MM.1S (cell line): ENCODE measurements around the gene CHRNB1.

Experiments used
- DNase-seq: peaks from one replicate; pipeline ENCODE4 v3.0.0-alpha.2; 2015
- H2AFZ ChIP-seq: fragments of 300-600 bp; sonication (generic); 2 replicates; pipeline ENCODE4 v1.6.0; 2016; ENCODE audit warnings: antibody characterized with exemption, low read length
- H3F3A ChIP-seq: fragments of 300-600 bp; sonication (generic); 2 replicates; pipeline ENCODE4 v1.6.1; 2016; ENCODE audit warnings: mild to moderate bottlenecking, antibody characterized with exemption, low read length, moderate library complexity, mixed read lengths; ENCODE audit not compliant: insufficient read depth
- H3K27ac ChIP-seq: fragments of 300-600 bp; sonication (generic); 2 replicates; pipeline ENCODE4 v1.5.1; 2016; ENCODE audit warnings: mild to moderate bottlenecking, low read length
- H3K27me3 ChIP-seq: fragments of 300-600 bp; sonication (generic); replicated peaks from 2 replicates; pipeline ENCODE4 v1.6.0; 2016; ENCODE audit warnings: low read length; ENCODE audit not compliant: insufficient read depth
- H3K36me3 ChIP-seq: fragments of 300-600 bp; sonication (generic); replicated peaks from 2 replicates; pipeline ENCODE4 v1.6.1; 2016; ENCODE audit warnings: mild to moderate bottlenecking, low read length, mixed read lengths; ENCODE audit not compliant: insufficient read depth
- H3K4me1 ChIP-seq: fragments of 300-600 bp; sonication (generic); 2 replicates; pipeline ENCODE4 v1.6.1; 2016; ENCODE audit warnings: low read length, mixed read lengths
- H3K4me2 ChIP-seq: fragments of 300-600 bp; sonication (generic); 2 replicates; pipeline ENCODE4 v1.6.0; 2016; ENCODE audit warnings: low read depth, low read length
- H3K4me3 ChIP-seq: fragments of 300-600 bp; sonication (generic); 2 replicates; pipeline ENCODE4 v1.5.1; 2016; ENCODE audit warnings: low read length, mixed read lengths
- H3K79me2 ChIP-seq: fragments of 300-600 bp; sonication (generic); 2 replicates; pipeline ENCODE4 v1.6.1; 2016; ENCODE audit warnings: mixed run types, low read length, mixed read lengths
- H3K9ac ChIP-seq: fragments of 300-600 bp; sonication (generic); 2 replicates; pipeline ENCODE4 v1.6.1; 2016; ENCODE audit warnings: low read length, mixed read lengths
- H3K9me2 ChIP-seq: fragments of 300-600 bp; sonication (generic); replicated peaks from 2 replicates; pipeline ENCODE4 v1.6.1; 2016; ENCODE audit warnings: mild to moderate bottlenecking, low read length, mixed read lengths; ENCODE audit not compliant: insufficient read depth
- H3K9me3 ChIP-seq: fragments of 300-600 bp; sonication (generic); replicated peaks from 2 replicates; pipeline ENCODE4 v1.6.1; 2016; ENCODE audit warnings: mild to moderate bottlenecking, low read length, mixed read lengths; ENCODE audit not compliant: insufficient read depth
- H4K20me1 ChIP-seq: fragments of 300-600 bp; sonication (generic); 2 replicates; pipeline ENCODE4 v1.6.1; 2016; ENCODE audit warnings: mild to moderate bottlenecking, low read length, moderate library complexity, mixed read lengths; ENCODE audit not compliant: insufficient read depth
- EZH2 ChIP-seq: fragments of 300-600 bp; sonication (generic); optimal IDR thresholded peaks from 2 replicates; pipeline ENCODE3; 2017; ENCODE audit warnings: low read depth, mild to moderate bottlenecking, antibody characterized with exemption, low read length, mixed read lengths
- EZH2phosphoT487 ChIP-seq: fragments of 300-600 bp; sonication (generic); IDR thresholded peaks from 2 replicates; pipeline ENCODE4 v1.6.1; 2018; ENCODE audit warnings: antibody characterized with exemption, low read length
- TF ChIP-seq, protein P1 (sequence below): fragments of 300-600 bp; sonication (generic); IDR thresholded peaks from 2 replicates; pipeline ENCODE4 v1.5.1; 2016; ENCODE audit warnings: antibody characterized with exemption, low read length, mixed read lengths

CHRNB1 gene

DNA sequence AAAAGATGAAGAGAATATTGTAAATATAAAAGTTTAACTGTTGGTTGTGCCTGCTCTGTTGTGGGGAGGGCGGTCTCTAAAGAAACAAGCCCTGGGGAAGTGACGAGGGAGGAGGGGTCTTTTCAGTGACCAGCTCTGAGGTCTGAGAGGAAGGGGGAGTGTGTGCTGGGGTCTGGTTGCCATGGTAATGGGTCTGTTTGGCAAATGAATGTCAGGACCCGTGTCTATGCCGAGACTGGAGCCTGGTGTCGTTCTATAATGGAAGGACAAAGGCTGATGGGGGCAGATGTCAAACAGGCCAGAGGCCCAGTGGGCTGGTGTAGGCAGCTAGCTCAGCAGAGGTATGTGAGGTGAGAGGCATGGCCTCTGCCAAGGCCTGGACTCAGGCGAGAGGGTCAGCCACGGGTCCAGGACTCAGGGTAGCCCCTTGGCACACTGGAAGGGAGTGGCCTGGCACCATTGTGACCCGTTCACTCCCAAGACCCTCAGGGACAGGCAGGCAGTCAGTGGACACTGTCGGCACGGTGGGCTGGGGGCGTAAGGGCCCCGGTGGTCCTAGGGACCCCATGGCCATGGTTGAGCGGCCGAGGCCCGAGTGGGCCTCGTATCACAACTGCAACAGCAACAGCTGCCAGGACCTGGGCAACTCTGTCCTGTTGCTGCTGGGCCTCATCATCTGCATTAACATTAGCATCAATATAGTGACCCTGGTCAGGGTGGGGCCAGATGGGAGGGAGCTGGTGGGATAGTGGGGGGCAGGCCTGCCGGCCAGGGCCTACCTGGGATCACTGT lies 24.8 kb upstream of the CHRNB1 start, which contains the start of gene SPEM1:
SPEM1 (plus strand) TSS at position 506 of the 792 bp plus-strand sequence; CDS start at position 567, 61 bp downstream.
- Histone ChIP-seq H2AFZ (no peak within 1 kb of the TSS), H3K4me1 (no peaks in the 10 kb centered on the region), H4K20me1 (no peaks in the 10 kb centered on the region), H3K9me3 (no peaks in the 10 kb centered on the region), H3K79me2 (no peaks in the 10 kb centered on the region), H3K9ac (no peak within 1 kb of the TSS), H3K27ac (no peak within 1 kb of the TSS), H3K27me3 (peaks cover 67% of the 10 kb centered on the region), H3K4me2 (no peak within 1 kb of the TSS), H3K4me3 (no peak within 1 kb of the TSS), H3K9me2 (no peaks in the 10 kb centered on the region), H3K36me3 (no peaks in the 10 kb centered on the region), H3F3A (no peaks in the 10 kb centered on the region)
- TF ChIP-seq, protein P1, sequence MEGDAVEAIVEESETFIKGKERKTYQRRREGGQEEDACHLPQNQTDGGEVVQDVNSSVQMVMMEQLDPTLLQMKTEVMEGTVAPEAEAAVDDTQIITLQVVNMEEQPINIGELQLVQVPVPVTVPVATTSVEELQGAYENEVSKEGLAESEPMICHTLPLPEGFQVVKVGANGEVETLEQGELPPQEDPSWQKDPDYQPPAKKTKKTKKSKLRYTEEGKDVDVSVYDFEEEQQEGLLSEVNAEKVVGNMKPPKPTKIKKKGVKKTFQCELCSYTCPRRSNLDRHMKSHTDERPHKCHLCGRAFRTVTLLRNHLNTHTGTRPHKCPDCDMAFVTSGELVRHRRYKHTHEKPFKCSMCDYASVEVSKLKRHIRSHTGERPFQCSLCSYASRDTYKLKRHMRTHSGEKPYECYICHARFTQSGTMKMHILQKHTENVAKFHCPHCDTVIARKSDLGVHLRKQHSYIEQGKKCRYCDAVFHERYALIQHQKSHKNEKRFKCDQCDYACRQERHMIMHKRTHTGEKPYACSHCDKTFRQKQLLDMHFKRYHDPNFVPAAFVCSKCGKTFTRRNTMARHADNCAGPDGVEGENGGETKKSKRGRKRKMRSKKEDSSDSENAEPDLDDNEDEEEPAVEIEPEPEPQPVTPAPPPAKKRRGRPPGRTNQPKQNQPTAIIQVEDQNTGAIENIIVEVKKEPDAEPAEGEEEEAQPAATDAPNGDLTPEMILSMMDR, result no peak
- no peak for TF ChIP-seq EZH2phosphoT487
- no peak for TF ChIP-seq EZH2
- no peak for DNase-seq

DNA sequence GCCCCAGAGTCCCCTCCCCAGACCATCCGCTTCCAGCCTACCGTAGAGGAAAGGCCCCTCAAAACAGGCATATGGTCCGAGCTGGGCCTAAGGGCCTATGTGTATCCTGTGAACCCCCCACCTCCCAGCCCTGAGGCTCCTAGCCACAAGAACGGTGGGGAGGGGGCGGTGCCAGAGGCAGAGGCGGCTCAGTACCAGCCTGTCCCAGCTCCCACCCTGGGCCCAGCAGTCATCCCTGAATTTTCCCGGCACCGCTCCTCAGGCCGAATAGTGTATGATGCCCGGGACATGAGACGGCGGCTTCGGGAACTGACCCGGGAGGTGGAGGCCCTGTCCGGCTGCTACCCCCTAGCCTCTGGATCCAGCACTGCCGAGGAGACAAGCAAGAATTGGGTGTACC lies 23.7 kb upstream of the CHRNB1 start:
- H3K9ac ChIP-seq, result no peak overlapping the region
- H3K27ac ChIP-seq, result no peak overlapping the region
- no peak overlapping the region for H3K4me3 ChIP-seq
- TF ChIP-seq EZH2phosphoT487, result no peak
- no peak for TF ChIP-seq EZH2
- TF ChIP-seq, protein P1, result no peak
- H3K36me3 ChIP-seq, result no peaks in the 10 kb centered on the region
- peaks cover 66% of the 10 kb centered on the region for H3K27me3 ChIP-seq
- no peak overlapping the region for H2AFZ ChIP-seq
- no peaks in the 10 kb centered on the region for H3F3A ChIP-seq
- H4K20me1 ChIP-seq, result no peaks in the 10 kb centered on the region
- H3K4me2 ChIP-seq, result no peak overlapping the region
- DNase-seq, result no peak
- no peaks in the 10 kb centered on the region for H3K9me3 ChIP-seq
- no peaks in the 10 kb centered on the region for H3K4me1 ChIP-seq
- no peaks in the 10 kb centered on the region for H3K9me2 ChIP-seq
- H3K79me2 ChIP-seq, result no peaks in the 10 kb centered on the region

DNA sequence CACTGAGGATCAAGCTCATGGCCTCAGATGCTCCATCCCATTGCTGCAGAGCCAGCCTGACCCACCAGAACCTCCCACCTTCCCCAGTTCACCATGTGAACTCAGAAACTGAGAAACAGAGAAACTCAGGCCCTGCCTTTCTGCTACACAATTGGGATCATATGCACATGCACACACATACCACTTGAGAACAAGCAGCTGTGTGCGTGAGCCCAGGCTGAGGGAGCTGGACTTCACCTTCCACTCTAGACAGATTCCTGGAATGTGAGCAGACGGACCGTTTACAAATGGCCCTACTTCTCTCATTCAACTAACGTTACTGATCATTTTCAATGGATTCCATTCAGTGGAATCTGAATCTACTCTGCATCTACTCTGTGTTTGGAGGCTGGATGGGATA lies 21.2 kb upstream of the CHRNB1 start:
- Histone ChIP-seq H3K27me3 (peaks cover 65% of the 10 kb centered on the region), H3K9ac (no peak overlapping the region), H3K4me3 (no peak overlapping the region), H2AFZ (no peak overlapping the region), H3K4me2 (no peak overlapping the region), H3K4me1 (no peaks in the 10 kb centered on the region), H3K27ac (no peak overlapping the region), H3K79me2 (no peaks in the 10 kb centered on the region), H3K9me3 (no peaks in the 10 kb centered on the region), H3K9me2 (no peaks in the 10 kb centered on the region), H3K36me3 (no peaks in the 10 kb centered on the region), H3F3A (no peaks in the 10 kb centered on the region), H4K20me1 (no peaks in the 10 kb centered on the region)
- no peak for DNase-seq
- TF ChIP-seq, protein P1, result no peak
- TF ChIP-seq EZH2phosphoT487, result no peak
- TF ChIP-seq EZH2, result no peak
